HG03060 (cell line): ENCODE data around the gene WNK2.

Experiments
- ATAC-seq: cut with Tn5 transposase; IDR thresholded peaks from one replicate; pipeline ENCODE4 v1.9.1; 2021; ENCODE audit warnings: low read depth, moderate number of reproducible peaks; ENCODE audit not compliant: unreplicated experiment

Gene WNK2

GRCh38 chr9:93161786-93162562 is 22.0 kb upstream of the WNK2 start:
- no peak for ATAC-seq

- no peak for ATAC-seq
Observed at GRCh38 chr9:93164085-93164484, 19.9 kb upstream of the WNK2 start.

- no peak for ATAC-seq
Observed at GRCh38 chr9:93166699-93167098, 17.2 kb upstream of the WNK2 start.

GRCh38 chr9:93167185-93167584 is 16.8 kb upstream of the WNK2 start:
- no peak for ATAC-seq

GRCh38 chr9:93167838-93168237 is 16.1 kb upstream of the WNK2 start:
- ATAC-seq: no peak

GRCh38 chr9:93168581-93168980 is 15.4 kb upstream of the WNK2 start:
- no peak for ATAC-seq

GRCh38 chr9:93169444-93169843 is 14.5 kb upstream of the WNK2 start:
- ATAC-seq: no peak

- no peak for ATAC-seq
Observed at GRCh38 chr9:93170571-93170970, 13.4 kb upstream of the WNK2 start.

GRCh38 chr9:93171261-93171990 is 12.5 kb upstream of the WNK2 start:
- ATAC-seq: no peak

GRCh38 chr9:93172666-93173364 is 11.1 kb upstream of the WNK2 start:
- ATAC-seq: no peak

GRCh38 chr9:93173365-93174051 is 10.4 kb upstream of the WNK2 start:
- no peak for ATAC-seq

GRCh38 chr9:93174976-93175375 is 9.0 kb upstream of the WNK2 start:
- no peak for ATAC-seq

GRCh38 chr9:93177676-93178075 is 6.3 kb upstream of the WNK2 start:
- ATAC-seq: no peak

- ATAC-seq: no peak
Observed at GRCh38 chr9:93178851-93179786, 4.8 kb upstream of the WNK2 start.

GRCh38 chr9:93180938-93181337 is 3.0 kb upstream of the WNK2 start:
- ATAC-seq: no peak

- ATAC-seq: no peak
Observed at GRCh38 chr9:93181672-93182435, 2.1 kb upstream of the WNK2 start.

GRCh38 chr9:93182572-93182971 is 1.4 kb upstream of the WNK2 start:
- no peak for ATAC-seq

GRCh38 chr9:93183131-93183662 is 742 bp upstream of the WNK2 start:
- ATAC-seq: no peak
